HepG2 (cell line): ENCODE results near the gene B9D2. TPM values are rescaled to one million over a fixed set of nuclear protein-coding genes. Genes with fewer than 3 reads are reported as not detected.

Experiments used
- KAT2B ChIP-seq: fragments of 150-350 bp; IDR thresholded peaks from 2 replicates; pipeline ENCODE4 v1.6.1; 2014; ENCODE audit warnings: low read depth, low read length, borderline replicate concordance
- KDM4B ChIP-seq: sonication (generic); formaldehyde crosslinking; IDR thresholded peaks from 2 replicates; pipeline ENCODE4 v1.4.0; 2020; ENCODE audit warnings: missing genetic modification reagents
- MXI1 ChIP-seq: IDR thresholded peaks from 3 replicates; pipeline ENCODE4 v1.6.1; 2012; ENCODE audit warnings: low read depth, low read length, inconsistent platforms, borderline replicate concordance
- RARA ChIP-seq: IDR thresholded peaks from 2 replicates; pipeline ENCODE4 v1.6.1; 2016; ENCODE audit warnings: missing genetic modification reagents, missing compliant biosample characterization
- RFXANK ChIP-seq: IDR thresholded peaks from 2 replicates; pipeline ENCODE4 v1.6.1; 2016
- SAFB2 ChIP-seq: sonication (generic); formaldehyde crosslinking; IDR thresholded peaks from 2 replicates; pipeline ENCODE4 v1.5.1; 2020; ENCODE audit warnings: missing genetic modification reagents, low read depth, mild to moderate bottlenecking, borderline replicate concordance
- TCF7 ChIP-seq: sonication (generic); IDR thresholded peaks from 2 replicates; pipeline ENCODE4 v1.6.1; 2016; ENCODE audit warnings: antibody characterized with exemption, low read depth
- ZC3H13 ChIP-seq: sonication (generic); formaldehyde crosslinking; IDR thresholded peaks from 2 replicates; pipeline ENCODE4 v1.8.1; 2023; ENCODE audit warnings: mild to moderate bottlenecking, missing genetic modification reagents, moderate library complexity
- ZFP36L1 ChIP-seq: sonication (generic); formaldehyde crosslinking; IDR thresholded peaks from 2 replicates; pipeline ENCODE4 v1.8.0; 2022; ENCODE audit warnings: mild to moderate bottlenecking, missing genetic modification reagents, moderate library complexity
- ZNF570 ChIP-seq: sonication (generic); formaldehyde crosslinking; IDR thresholded peaks from 2 replicates; pipeline ENCODE4 v1.4.0; 2020; ENCODE audit warnings: mild to moderate bottlenecking, missing genetic modification reagents, borderline replicate concordance
- ZNF747 ChIP-seq: sonication (generic); formaldehyde crosslinking; IDR thresholded peaks from 2 replicates; pipeline ENCODE4 v1.8.1; 2023; ENCODE audit warnings: missing genetic modification reagents, mild to moderate bottlenecking, borderline replicate concordance
- ZNF83 ChIP-seq: sonication (generic); formaldehyde crosslinking; IDR thresholded peaks from 2 replicates; pipeline ENCODE4 v1.4.0; 2020; ENCODE audit warnings: missing genetic modification reagents, mild to moderate bottlenecking, borderline replicate concordance
- ZSCAN9 ChIP-seq: IDR thresholded peaks from 2 replicates; pipeline ENCODE4 v1.6.1; 2016; ENCODE audit warnings: borderline replicate concordance
- polyA plus RNA-seq, 8 experiments: library from polyadenylated mRNA; depleted of rRNA in 3 of 8; stranded (reverse) in 7 of 8; unstranded in 1 of 8; fragments of >200 nt; fragmentation: Illumina TruSeq in 4 of 8; extraction: Trizol in 4 of 8; gene quantifications; 2 replicates each; pipeline versions ENCODE4 v1.2.1 to v1.2.3, GENCODE V29; 2011 to 2016; ENCODE audit warnings: low read depth in 4 of 8, missing spikeins in 1 of 8, mixed read lengths in 1 of 8; ENCODE audit not compliant: insufficient read depth in 1 of 8
- total RNA-seq, 5 experiments: library from RNA; depleted of rRNA; stranded (reverse); fragments of >200 nt; fragmentation: Illumina TruSeq; extraction: Trizol; gene quantifications; 2 replicates each; pipeline ENCODE4 v1.2.3, GENCODE V29; 2016; ENCODE audit warnings: low read depth in 1 of 5
- TF ChIP-seq, protein P1 (sequence below): sonication (generic); formaldehyde crosslinking; IDR thresholded peaks from 2 replicates; pipeline ENCODE4 v1.4.0; 2020; ENCODE audit warnings: missing genetic modification reagents
- TF ChIP-seq, protein P2 (sequence below): sonication (generic); formaldehyde crosslinking; conservative IDR thresholded peaks from 2 replicates; pipeline ENCODE4 v1.4.0; 2020; ENCODE audit warnings: missing genetic modification reagents
- TF ChIP-seq, protein P3 (sequence below): sonication (generic); formaldehyde crosslinking; IDR thresholded peaks from 2 replicates; pipeline ENCODE4 v1.4.0; 2020; ENCODE audit warnings: missing genetic modification reagents, borderline replicate concordance
- TF ChIP-seq, protein P4 (sequence below): conservative IDR thresholded peaks from 2 replicates; pipeline ENCODE4 v1.6.1; 2018; ENCODE audit warnings: missing genetic modification reagents
- TF ChIP-seq, protein P5 (sequence below): sonication (generic); formaldehyde crosslinking; IDR thresholded peaks from 2 replicates; pipeline ENCODE4 v1.4.0; 2020; ENCODE audit warnings: low read depth, mild to moderate bottlenecking, missing genetic modification reagents
- TF ChIP-seq, protein P6 (sequence below): sonication (generic); formaldehyde crosslinking; IDR thresholded peaks from 2 replicates; pipeline ENCODE4 v1.5.1; 2020; ENCODE audit warnings: missing genetic modification reagents, mild to moderate bottlenecking, borderline replicate concordance
- TF ChIP-seq, protein P7 (sequence below): IDR thresholded peaks from 2 replicates; pipeline ENCODE4 v1.6.1; 2016

B9D2 gene
- total and polyA plus RNA-seq, 2 of the 13 experiments (the other 11 are each of a cell fraction or from before 2014, with no cell fraction given) = 3.1 to 4.4 TPM

DNA sequence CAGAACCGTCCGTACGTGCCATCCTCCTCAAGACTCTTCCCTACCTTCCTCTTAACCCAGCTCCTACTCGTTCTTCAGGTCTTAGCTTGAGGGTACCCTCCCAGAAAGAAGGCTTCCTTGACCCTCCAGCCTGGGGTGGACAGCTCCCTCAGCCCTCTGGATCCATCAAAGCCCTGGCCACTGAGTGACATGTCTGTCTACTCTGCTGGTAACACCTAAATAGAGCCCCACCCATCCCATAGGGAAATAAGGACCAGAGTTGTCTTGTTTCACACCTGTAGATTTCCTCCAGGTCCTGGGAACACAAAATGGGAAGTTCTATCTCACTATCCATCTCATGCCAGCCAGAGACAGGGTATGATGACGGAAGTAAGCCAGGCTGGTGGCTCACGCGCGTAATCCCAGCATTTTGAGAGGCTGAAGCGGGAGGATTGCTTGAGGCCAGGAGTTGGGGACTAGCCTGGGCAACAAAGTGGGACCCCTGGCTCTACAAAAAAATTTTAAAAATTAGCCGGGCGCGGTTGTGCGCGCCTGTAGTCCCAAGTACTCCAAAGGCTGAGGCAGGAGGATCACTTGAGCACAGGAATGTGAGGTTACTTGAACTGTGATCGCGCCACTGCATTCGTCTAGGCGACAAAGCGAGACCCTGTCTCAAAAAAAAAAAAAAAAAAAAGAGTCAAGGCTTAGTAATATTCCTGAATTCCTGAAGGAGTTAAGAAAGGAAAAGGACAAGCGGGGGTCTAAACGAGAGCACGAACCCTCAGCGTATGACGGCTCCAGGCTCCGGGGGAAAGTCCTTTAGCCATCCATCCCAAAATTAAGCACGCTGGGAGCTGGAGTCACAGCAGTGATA is 54.5 kb downstream of the B9D2 start (continued):
- TF ChIP-seq, protein P1, sequence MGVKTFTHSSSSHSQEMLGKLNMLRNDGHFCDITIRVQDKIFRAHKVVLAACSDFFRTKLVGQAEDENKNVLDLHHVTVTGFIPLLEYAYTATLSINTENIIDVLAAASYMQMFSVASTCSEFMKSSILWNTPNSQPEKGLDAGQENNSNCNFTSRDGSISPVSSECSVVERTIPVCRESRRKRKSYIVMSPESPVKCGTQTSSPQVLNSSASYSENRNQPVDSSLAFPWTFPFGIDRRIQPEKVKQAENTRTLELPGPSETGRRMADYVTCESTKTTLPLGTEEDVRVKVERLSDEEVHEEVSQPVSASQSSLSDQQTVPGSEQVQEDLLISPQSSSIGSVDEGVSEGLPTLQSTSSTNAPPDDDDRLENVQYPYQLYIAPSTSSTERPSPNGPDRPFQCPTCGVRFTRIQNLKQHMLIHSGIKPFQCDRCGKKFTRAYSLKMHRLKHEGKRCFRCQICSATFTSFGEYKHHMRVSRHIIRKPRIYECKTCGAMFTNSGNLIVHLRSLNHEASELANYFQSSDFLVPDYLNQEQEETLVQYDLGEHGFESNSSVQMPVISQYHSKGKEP (CRISPR knock-in tag) = no peak
- TF ChIP-seq, protein P2, sequence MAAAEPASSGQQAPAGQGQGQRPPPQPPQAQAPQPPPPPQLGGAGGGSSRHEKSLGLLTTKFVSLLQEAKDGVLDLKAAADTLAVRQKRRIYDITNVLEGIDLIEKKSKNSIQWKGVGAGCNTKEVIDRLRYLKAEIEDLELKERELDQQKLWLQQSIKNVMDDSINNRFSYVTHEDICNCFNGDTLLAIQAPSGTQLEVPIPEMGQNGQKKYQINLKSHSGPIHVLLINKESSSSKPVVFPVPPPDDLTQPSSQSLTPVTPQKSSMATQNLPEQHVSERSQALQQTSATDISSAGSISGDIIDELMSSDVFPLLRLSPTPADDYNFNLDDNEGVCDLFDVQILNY (CRISPR knock-in tag) = no peak
- no peak for TF ChIP-seq MXI1
- no peak for TF ChIP-seq ZNF83
- TF ChIP-seq ZFP36L1 (CRISPR knock-in tag) = no peak
- no peak for TF ChIP-seq TCF7
- TF ChIP-seq ZNF747 (CRISPR knock-in tag) = no peak
- TF ChIP-seq, protein P3, sequence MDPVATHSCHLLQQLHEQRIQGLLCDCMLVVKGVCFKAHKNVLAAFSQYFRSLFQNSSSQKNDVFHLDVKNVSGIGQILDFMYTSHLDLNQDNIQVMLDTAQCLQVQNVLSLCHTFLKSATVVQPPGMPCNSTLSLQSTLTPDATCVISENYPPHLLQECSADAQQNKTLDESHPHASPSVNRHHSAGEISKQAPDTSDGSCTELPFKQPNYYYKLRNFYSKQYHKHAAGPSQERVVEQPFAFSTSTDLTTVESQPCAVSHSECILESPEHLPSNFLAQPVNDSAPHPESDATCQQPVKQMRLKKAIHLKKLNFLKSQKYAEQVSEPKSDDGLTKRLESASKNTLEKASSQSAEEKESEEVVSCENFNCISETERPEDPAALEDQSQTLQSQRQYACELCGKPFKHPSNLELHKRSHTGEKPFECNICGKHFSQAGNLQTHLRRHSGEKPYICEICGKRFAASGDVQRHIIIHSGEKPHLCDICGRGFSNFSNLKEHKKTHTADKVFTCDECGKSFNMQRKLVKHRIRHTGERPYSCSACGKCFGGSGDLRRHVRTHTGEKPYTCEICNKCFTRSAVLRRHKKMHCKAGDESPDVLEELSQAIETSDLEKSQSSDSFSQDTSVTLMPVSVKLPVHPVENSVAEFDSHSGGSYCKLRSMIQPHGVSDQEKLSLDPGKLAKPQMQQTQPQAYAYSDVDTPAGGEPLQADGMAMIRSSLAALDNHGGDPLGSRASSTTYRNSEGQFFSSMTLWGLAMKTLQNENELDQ (CRISPR knock-in tag) = no peak
- TF ChIP-seq KAT2B = no peak
- no peak for TF ChIP-seq SAFB2
- TF ChIP-seq RFXANK (CRISPR knock-in tag) = no peak
- TF ChIP-seq RARA (CRISPR knock-in tag) = no peak
- no peak for TF ChIP-seq ZSCAN9 (CRISPR knock-in tag)
- no peak for TF ChIP-seq ZC3H13
- TF ChIP-seq, protein P4, sequence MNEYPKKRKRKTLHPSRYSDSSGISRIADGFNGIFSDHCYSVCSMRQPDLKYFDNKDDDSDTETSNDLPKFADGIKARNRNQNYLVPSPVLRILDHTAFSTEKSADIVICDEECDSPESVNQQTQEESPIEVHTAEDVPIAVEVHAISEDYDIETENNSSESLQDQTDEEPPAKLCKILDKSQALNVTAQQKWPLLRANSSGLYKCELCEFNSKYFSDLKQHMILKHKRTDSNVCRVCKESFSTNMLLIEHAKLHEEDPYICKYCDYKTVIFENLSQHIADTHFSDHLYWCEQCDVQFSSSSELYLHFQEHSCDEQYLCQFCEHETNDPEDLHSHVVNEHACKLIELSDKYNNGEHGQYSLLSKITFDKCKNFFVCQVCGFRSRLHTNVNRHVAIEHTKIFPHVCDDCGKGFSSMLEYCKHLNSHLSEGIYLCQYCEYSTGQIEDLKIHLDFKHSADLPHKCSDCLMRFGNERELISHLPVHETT = no peak
- TF ChIP-seq, protein P5, sequence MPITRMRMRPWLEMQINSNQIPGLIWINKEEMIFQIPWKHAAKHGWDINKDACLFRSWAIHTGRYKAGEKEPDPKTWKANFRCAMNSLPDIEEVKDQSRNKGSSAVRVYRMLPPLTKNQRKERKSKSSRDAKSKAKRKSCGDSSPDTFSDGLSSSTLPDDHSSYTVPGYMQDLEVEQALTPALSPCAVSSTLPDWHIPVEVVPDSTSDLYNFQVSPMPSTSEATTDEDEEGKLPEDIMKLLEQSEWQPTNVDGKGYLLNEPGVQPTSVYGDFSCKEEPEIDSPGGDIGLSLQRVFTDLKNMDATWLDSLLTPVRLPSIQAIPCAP (CRISPR knock-in tag) = no peak
- no peak for TF ChIP-seq KDM4B
- TF ChIP-seq ZNF570 (CRISPR knock-in tag) = no peak
- TF ChIP-seq, protein P6, sequence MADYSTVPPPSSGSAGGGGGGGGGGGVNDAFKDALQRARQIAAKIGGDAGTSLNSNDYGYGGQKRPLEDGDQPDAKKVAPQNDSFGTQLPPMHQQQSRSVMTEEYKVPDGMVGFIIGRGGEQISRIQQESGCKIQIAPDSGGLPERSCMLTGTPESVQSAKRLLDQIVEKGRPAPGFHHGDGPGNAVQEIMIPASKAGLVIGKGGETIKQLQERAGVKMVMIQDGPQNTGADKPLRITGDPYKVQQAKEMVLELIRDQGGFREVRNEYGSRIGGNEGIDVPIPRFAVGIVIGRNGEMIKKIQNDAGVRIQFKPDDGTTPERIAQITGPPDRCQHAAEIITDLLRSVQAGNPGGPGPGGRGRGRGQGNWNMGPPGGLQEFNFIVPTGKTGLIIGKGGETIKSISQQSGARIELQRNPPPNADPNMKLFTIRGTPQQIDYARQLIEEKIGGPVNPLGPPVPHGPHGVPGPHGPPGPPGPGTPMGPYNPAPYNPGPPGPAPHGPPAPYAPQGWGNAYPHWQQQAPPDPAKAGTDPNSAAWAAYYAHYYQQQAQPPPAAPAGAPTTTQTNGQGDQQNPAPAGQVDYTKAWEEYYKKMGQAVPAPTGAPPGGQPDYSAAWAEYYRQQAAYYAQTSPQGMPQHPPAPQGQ (CRISPR knock-in tag) = no peak
- TF ChIP-seq, protein P7, sequence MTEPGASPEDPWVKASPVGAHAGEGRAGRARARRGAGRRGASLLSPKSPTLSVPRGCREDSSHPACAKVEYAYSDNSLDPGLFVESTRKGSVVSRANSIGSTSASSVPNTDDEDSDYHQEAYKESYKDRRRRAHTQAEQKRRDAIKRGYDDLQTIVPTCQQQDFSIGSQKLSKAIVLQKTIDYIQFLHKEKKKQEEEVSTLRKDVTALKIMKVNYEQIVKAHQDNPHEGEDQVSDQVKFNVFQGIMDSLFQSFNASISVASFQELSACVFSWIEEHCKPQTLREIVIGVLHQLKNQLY (CRISPR knock-in tag) = no peak
